Common myeloid progenitor, CD34-positive (primary cell): Measurements from ENCODE around the gene EMSY. TPM values are rescaled to one million over a fixed set of nuclear protein-coding genes. Genes with fewer than 3 reads are reported as not detected.
"Not testable (repeated sequence)": the region's sequence is repeated elsewhere in the genome, so short reads cannot be mapped to it uniquely, and the experiment has no call there.

Source experiments
- CTCF ChIA-PET: fragments of 350-600 bp; sonication (Branson Sonifier 250); formaldehyde crosslinking; loops from one replicate; lab custom pipeline; 2021; ENCODE audit warnings: antibody characterized with exemption; lab: Charles Lee
- POLR2A ChIA-PET: fragments of 350-600 bp; sonication (Branson Sonifier 250); formaldehyde crosslinking; loops from one replicate; lab custom pipeline; 2021; ENCODE audit warnings: antibody characterized with exemption; lab: Charles Lee
- DNase-seq, 3 donors: peaks; one replicate each; pipeline versions ENCODE4 v3.0.0 to v3.0.0-alpha.2; 2013
- H3K27ac ChIP-seq, 2 experiments: 1 replicate in 1 of 2; 2 replicates in 1 of 2; pipeline ENCODE4 v1.7.0; 2013; ENCODE audit warnings: inconsistent platforms in 2 of 2, low read length in 2 of 2, mild to moderate bottlenecking in 2 of 2, low read depth in 1 of 2, moderate library complexity in 1 of 2; ENCODE audit not compliant: severe bottlenecking in 2 of 2, insufficient read depth in 1 of 2, poor library complexity in 1 of 2
- H3K27me3 ChIP-seq, 5 experiments: replicated peaks in 2 of 5; 1 replicate in 3 of 5; 2 replicates in 2 of 5; pipeline versions ENCODE4 v1.6.1 to v1.7.0; 2013; ENCODE audit warnings: low read length in 4 of 5, mild to moderate bottlenecking in 2 of 5, moderate library complexity in 2 of 5, inconsistent platforms in 1 of 5; ENCODE audit not compliant: insufficient read depth in 5 of 5, control insufficient read depth in 4 of 5
- H3K36me3 ChIP-seq, 4 experiments: 1 replicate in 2 of 4; 2 replicates in 2 of 4; pipeline versions ENCODE4 v1.6.1 to v1.7.0; 2013; ENCODE audit warnings: low read length in 3 of 4, control low read depth in 1 of 4, mild to moderate bottlenecking in 1 of 4; ENCODE audit not compliant: control insufficient read depth in 4 of 4, insufficient read depth in 4 of 4
- H3K4me1 ChIP-seq, 4 experiments: 1 replicate in 3 of 4; 2 replicates in 1 of 4; pipeline versions ENCODE4 v1.6.1 to v1.7.1; 2013; ENCODE audit warnings: low read length in 3 of 4, mild to moderate bottlenecking in 3 of 4, control low read depth in 1 of 4, inconsistent platforms in 1 of 4, moderate library complexity in 1 of 4; ENCODE audit not compliant: control insufficient read depth in 4 of 4, insufficient read depth in 4 of 4; ENCODE audit errors: control extremely low read depth in 1 of 4
- H3K4me3 ChIP-seq, 7 experiments: 1 replicate in 4 of 7; 2 replicates in 3 of 7; pipeline versions ENCODE4 v1.5.1 to v1.7.0; 2013; ENCODE audit warnings: mild to moderate bottlenecking in 7 of 7, low read length in 6 of 7, moderate library complexity in 6 of 7, inconsistent platforms in 2 of 7, low read depth in 2 of 7, control low read depth in 1 of 7; ENCODE audit not compliant: insufficient read depth in 4 of 7, control insufficient read depth in 1 of 7; ENCODE audit errors: extremely low read depth in 1 of 7
- H3K9me3 ChIP-seq, 5 experiments: 1 replicate in 4 of 5; 2 replicates in 1 of 5; pipeline versions ENCODE4 v1.6.1 to v1.7.1; 2013; ENCODE audit warnings: low read length in 4 of 5, mild to moderate bottlenecking in 2 of 5, inconsistent platforms in 1 of 5, low read depth in 1 of 5, moderate library complexity in 1 of 5; ENCODE audit not compliant: control insufficient read depth in 4 of 5, insufficient read depth in 2 of 5; ENCODE audit errors: control extremely low read depth in 1 of 5
- WGBS: methylation state at CpG from one replicate; pipeline ENCODE4 v1.1.5; 2013; ENCODE audit not compliant: insufficient coverage; 5-methylcytosine and 5-hydroxymethylcytosine counted together
- polyA plus RNA-seq: library from polyadenylated mRNA; unstranded; fragments of 120-200 nt; gene quantifications from one replicate; pipeline ENCODE4 v1.2.1, GENCODE V29; 2013

EMSY gene
- polyA plus RNA-seq = 20.9 TPM

- DNase-seq = peak; percentile 99 to 100 (median 99)
- Histone ChIP-seq H3K27ac (peak within 1 kb of the TSS; percentile 93 to 96), H3K36me3 (peaks cover 2 to 14% (median 9%) of the 10 kb centered on the region in 4 experiments), H3K4me1 (peaks cover 11 to 21% (median 17%) of the 10 kb centered on the region in 4 experiments), H3K9me3 (no peaks in the 10 kb centered on the region), H3K27me3 (no peaks in the 10 kb centered on the region), H3K4me3 (peak within 1 kb of the TSS; percentile 85 to 100 (median 98))
- POLR2A ChIA-PET = interaction anchor here (1.1 kb wide), 1 partner anchor 12 kb away, joined by 3 read pairs; no protein-coding TSS in a partner anchor
- CTCF ChIA-PET = interaction anchor here (1.0 to 1.6 kb wide), 2 partner anchors 14 to 16 kb away, joined by 3 to 6 read pairs; no protein-coding TSS in a partner anchor
- WGBS = under 1% methylated on average over 37 of the region's 53 CpGs
Observed at GRCh38 chr11:76444384-76445120, at the start of gene EMSY. Gene EMSY, plus strand, starts transcription at chr11:76445018. Its CDS starts 1,921 bp downstream, at chr11:76446939.

GRCh38 chr11:76395296-76395695 lies 49.5 kb upstream of the EMSY start:
- Histone ChIP-seq H3K27me3 (no peaks in the 10 kb centered on the region), H3K4me1 (peaks cover 2 to 27% (median 21%) of the 10 kb centered on the region in 4 experiments), H3K4me3 (no peak overlapping the region), H3K27ac (no peak overlapping the region), H3K9me3 (no peaks in the 10 kb centered on the region), H3K36me3 (no peaks in the 10 kb centered on the region)
- no peak for DNase-seq
- ChIA-PET POLR2A (no interaction called here), CTCF (interaction anchor here (1.1 kb wide), 1 partner anchor 25 kb away, joined by 4 read pairs; no protein-coding TSS in a partner anchor)
- WGBS = no CpG with 5 or more reads among the region's 1 CpG

- POLR2A ChIA-PET = no interaction called here
- WGBS = no CpG with 5 or more reads among the region's 3 CpGs
- DNase-seq = no peak
Observed at GRCh38 chr11:76397383-76397782, 47.4 kb upstream of the EMSY start.

GRCh38 chr11:76400967-76401366 lies 43.9 kb upstream of the EMSY start:
- no peak overlapping the region for H3K27ac ChIP-seq
- CTCF ChIA-PET = no interaction called here
- WGBS = 100% methylated on average over 1 of the region's 1 CpG

More at GRCh38 chr11:76397383-76397782, 47.4 kb upstream of the EMSY start:
- H3K27me3 ChIP-seq = no peaks in the 10 kb centered on the region
- H3K9me3 ChIP-seq = no peaks in the 10 kb centered on the region
- CTCF ChIA-PET = no interaction called here
- no peaks in the 10 kb centered on the region for H3K36me3 ChIP-seq
- no peak overlapping the region for H3K27ac ChIP-seq
- H3K4me3 ChIP-seq = no peak overlapping the region
- peaks cover 2 to 10% (median 9%) of the 10 kb centered on the region in 4 experiments for H3K4me1 ChIP-seq

GRCh38 chr11:76401484-76401883 lies 43.3 kb upstream of the EMSY start:
- H3K36me3 ChIP-seq, DNase-seq, H3K4me3 ChIP-seq, POLR2A ChIA-PET, H3K27me3 ChIP-seq, H3K4me1 ChIP-seq, H3K9me3 ChIP-seq, H3K27ac ChIP-seq: not testable (repeated sequence)
- WGBS = 98% methylated on average over 7 of the region's 8 CpGs
- CTCF ChIA-PET = interaction anchor here (1.2 to 1.3 kb wide), 2 partner anchors 18 to 40 kb away, joined by 3 to 6 read pairs; no protein-coding TSS in a partner anchor

More at GRCh38 chr11:76400967-76401366, 43.9 kb upstream of the EMSY start:
- Histone ChIP-seq H3K4me3 (no peak overlapping the region), H3K9me3 (no peaks in the 10 kb centered on the region), H3K27me3 (no peaks in the 10 kb centered on the region), H3K36me3 (no peaks in the 10 kb centered on the region), H3K4me1 (no peaks in the 10 kb centered on the region)
- DNase-seq = no peak
- POLR2A ChIA-PET = no interaction called here

- ChIA-PET POLR2A (no interaction called here), CTCF (interaction anchor here (1.7 kb wide), 1 partner anchor 14 kb away, joined by 7 read pairs; no protein-coding TSS in a partner anchor)
- Histone ChIP-seq H3K27me3 (no peaks in the 10 kb centered on the region), H3K4me3 (no peak overlapping the region), H3K4me1 (peaks cover 0 to 7% (median 5%) of the 10 kb centered on the region in 4 experiments), H3K27ac (no peak overlapping the region), H3K9me3 (no peaks in the 10 kb centered on the region), H3K36me3 (no peaks in the 10 kb centered on the region)
- WGBS = 100% methylated on average over 3 of the region's 4 CpGs
- no peak for DNase-seq
Observed at GRCh38 chr11:76406359-76406758, 38.5 kb upstream of the EMSY start.
